ENCODE results near the gene SPDYE8.
"Not testable (repeated sequence)": the region's sequence is repeated elsewhere in the genome, so short reads cannot be mapped to it uniquely, and the experiment has no call there.

The SPDYE8 gene, protein sequence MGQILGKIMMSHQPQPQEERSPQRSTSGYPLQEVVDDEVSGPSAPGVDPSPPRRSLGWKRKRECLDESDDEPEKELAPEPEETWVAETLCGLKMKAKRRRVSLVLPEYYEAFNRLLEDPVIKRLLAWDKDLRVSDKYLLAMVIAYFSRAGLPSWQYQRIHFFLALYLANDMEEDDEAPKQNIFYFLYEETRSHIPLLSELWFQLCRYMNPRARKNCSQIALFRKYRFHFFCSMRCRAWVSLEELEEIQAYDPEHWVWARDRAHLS

DNA sequence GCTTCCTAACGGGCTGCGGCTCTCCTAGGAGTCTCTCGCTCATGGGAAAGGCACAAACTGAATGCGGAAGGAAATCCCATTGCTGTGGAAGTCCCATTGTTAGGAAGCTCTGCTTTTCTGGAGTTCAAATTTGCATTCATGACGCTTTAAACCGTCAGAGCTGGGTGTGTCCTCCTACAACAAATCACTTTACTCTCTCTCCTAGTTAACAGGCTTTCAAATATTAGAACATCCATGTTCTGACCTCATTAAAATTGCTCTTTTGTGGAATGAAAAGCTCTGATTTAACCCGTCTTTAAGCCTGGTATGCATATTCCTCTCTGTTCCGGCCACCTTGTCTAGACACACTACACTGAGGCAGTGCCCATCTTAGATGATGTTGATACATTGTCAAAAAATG lies at the start of gene SPDYE8:
TSS of gene SPDYE8 (minus strand) at position 101 of the 400 bp plus-strand sequence. CDS start 1,800 bp downstream, outside the sequence.
- not testable (repeated sequence) for DNase-seq (ENCODE audit: low read depth in 3 of 3, low spot score in 1 of 3)

GRCh38 chr7:73057811-73058210 lies 28.2 kb upstream of the SPDYE8 start, which contains the start of gene SPDYE11:
Gene SPDYE11, minus strand, starts transcription at chr7:73057911. Its CDS starts 1,800 bp downstream, at chr7:73056111.
- DNase-seq (ENCODE audit: low read depth in 3 of 3, low spot score in 1 of 3) = not testable (repeated sequence)

- not testable (repeated sequence) for DNase-seq (ENCODE audit: low read depth in 3 of 3, low spot score in 1 of 3)
Measured at GRCh38 chr7:73006491-73006890, 23.1 kb downstream of the SPDYE8 start.

GRCh38 chr7:73005693-73006447 lies 23.7 kb downstream of the SPDYE8 start:
- peak; percentile 68 to 76 (median 76) for DNase-seq (ENCODE audit: low read depth in 3 of 3, low spot score in 1 of 3)

GRCh38 chr7:73005356-73005692 lies 24.2 kb downstream of the SPDYE8 start:
- DNase-seq (ENCODE audit: low read depth in 3 of 3, low spot score in 1 of 3) = peak; percentile 28 to 56 (median 28)

DNA sequence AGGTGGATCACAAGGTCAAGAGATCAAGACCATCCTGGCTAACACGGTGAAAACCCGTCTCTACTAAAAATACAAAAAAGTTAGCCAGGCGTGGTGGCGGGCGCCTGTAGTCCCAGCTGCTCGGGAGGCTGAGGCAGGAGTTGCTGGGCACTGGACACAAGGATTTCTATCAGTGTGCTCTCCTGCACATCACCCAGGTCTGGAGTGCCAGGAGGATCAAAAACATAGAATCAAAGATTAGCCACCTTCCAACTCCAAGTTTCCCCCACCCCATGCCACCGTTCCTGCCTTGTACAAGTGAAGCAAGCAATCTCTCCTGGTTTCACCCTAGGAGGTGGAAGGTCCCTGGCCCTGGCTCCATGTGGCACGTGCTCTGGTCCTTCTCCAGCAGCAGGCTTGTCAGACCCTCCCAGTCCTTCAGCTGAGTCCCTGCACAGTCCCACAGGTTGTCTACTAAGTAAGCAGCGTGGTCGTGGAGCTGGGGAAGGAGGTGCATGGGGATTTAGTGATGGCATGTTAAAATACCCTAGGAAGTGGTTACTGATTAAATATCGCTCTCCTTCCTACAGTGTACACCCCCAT lies 31.6 kb downstream of the SPDYE8 start:
- DNase-seq (ENCODE audit: low read depth in 3 of 3, low spot score in 1 of 3) = not testable (repeated sequence)

DNA sequence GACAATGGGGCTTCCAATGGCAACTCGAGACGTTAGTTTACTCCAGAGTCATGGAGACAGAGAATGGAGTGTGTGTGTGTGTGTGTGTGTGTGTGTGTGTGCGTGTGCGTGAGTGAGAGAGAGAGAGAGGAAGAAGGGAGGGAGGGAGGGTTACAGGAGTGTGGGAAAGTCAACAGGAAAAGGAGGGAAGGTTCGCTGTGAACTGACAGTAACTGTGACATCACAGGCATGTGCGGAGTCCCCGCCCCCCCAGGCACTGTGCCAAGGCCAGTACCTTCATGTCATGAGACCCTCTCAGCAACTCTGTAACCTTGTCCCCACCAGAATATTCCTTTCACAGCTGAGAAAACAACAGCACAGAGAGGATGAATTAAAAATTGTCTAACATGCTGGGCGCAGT lies 32.1 kb downstream of the SPDYE8 start:
- DNase-seq (ENCODE audit: low read depth in 3 of 3, low spot score in 1 of 3) = not testable (repeated sequence)

GRCh38 chr7:72995484-72995883 lies 34.1 kb downstream of the SPDYE8 start:
- DNase-seq (ENCODE audit: low read depth in 3 of 3, low spot score in 1 of 3) = not testable (repeated sequence)

DNA sequence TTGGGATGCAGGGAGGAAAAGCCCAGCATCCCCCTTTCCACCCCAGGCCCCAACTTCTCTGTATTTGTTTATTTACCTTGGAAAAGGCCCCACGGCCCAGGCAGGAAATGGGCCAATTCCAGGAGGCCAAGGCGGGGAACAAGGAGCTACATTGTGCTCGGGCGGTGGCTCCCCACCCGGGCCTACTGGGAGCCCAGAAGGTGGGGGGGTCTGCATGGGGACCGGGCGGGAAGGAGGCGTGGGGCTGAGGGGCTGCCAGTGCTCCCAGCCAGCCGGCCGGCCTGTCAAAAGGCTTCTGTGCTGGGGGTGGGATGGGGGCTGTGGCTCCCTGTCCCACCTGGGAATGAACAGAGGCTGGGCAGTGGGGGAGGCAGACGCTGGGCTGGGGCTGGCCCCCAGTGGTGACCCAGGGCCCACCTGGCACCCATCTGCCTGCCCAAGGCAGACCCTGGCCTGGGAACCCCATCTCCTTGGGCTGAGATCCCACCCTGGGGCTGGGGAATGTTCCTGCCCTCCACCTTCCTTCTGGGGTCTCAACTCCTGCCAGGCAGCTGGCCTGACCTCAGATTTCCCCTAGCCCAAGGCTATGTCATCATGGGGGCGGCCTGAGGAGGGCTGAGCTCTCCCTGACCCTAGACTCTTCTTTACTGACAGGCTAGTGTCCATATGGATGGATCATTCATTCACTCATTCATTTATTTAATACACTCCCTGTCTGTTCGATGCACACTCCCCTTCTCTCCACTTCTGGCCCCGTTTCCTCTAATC lies 39.2 kb downstream of the SPDYE8 start:
- not testable (repeated sequence) for DNase-seq (ENCODE audit: low read depth in 3 of 3, low spot score in 1 of 3)

DNA sequence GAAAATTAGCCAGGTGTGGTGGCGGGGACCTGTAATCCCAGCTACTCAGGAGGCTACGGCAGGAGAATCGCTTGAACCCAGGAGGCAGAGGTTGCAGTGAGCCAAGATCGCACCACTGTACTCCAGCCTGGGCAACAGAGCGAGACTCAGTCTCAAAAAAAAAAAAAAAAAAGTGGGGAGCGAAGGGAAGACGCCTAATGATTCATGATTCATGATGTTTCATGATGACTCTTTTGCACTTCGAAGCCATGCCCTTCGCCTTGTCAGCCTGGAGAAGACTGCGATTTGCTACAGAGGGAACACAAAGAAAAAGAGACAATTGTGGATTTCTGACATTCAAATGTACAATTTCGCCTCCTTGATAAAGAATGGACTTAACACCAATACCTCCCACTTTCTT lies 47.5 kb downstream of the SPDYE8 start:
- DNase-seq (ENCODE audit: low read depth in 3 of 3, low spot score in 1 of 3) = not testable (repeated sequence)

- DNase-seq (ENCODE audit: low read depth in 3 of 3, low spot score in 1 of 3) = not testable (repeated sequence)
Measured at GRCh38 chr7:72980382-72980781, 49.2 kb downstream of the SPDYE8 start.

GRCh38 chr7:72976434-72976833 lies 53.1 kb downstream of the SPDYE8 start:
- DNase-seq (ENCODE audit: low read depth in 3 of 3, low spot score in 1 of 3) = not testable (repeated sequence)

DNA sequence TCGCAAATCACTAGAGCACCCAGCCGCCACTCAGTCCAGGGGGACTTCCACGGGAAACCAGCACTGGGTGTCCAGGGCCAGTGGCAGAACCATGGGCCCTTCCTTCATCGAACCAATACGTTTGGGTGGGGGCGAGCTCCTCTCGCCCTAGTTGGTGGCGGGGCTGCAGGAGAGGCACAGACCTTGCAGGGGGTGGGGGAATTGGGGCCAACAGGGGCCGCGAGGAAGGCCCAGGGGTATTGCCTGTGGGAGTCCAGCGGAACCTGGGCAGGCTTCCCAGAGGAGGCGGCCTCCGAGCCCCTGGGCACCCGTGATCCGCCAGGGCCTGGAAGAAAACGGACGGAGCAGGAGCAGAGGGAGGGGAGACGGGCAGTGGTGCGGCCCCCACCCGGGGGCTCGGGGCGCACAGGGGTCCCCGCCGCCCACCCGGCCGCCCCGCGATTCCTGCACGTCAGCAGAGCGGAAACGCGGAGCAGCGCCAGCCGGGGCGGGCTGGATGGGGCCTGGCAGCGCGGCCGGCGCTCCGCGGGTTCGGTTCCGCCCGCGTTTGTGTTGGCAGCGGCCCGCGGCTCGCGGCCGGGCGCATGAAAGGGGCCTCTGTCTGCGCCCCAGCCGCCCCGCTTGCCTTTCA lies 53.8 kb downstream of the SPDYE8 start:
- DNase-seq (ENCODE audit: low read depth in 3 of 3, low spot score in 1 of 3) = not testable (repeated sequence)

DNA sequence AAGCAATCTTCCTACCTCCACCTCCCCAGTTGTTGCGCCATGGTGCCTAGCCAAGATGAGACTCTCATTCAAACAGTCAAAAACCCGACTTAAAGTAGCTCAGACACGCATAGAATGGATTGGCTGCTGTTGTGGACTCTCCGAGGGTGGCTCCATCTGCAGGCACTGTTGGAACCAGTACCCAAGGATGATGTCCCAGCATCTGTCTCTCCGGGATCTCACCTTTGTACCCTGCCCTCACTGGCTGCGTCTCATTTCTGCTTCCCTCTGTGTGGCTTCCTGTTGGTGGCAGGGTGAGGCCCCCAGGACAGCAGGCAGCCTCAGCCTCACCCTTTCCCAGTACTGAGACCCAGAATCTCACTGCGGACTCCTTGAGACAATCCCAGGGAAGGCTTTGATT lies 54.8 kb downstream of the SPDYE8 start:
- DNase-seq (ENCODE audit: low read depth in 3 of 3, low spot score in 1 of 3) = not testable (repeated sequence)

- not testable (repeated sequence) for DNase-seq (ENCODE audit: low read depth in 3 of 3, low spot score in 1 of 3)
Measured at GRCh38 chr7:72971505-72971904, 58.1 kb downstream of the SPDYE8 start.
